ENCODE results near the gene COL4A2. TPM values are rescaled to one million over a fixed set of nuclear protein-coding genes. Genes with fewer than 3 reads are reported as not detected.

Gene COL4A2
- total RNA-seq, 1 experiment from 2014 or later: 74.5 TPM

- H3K4me3 ChIP-seq (ENCODE audit: low read length): no peak overlapping the region
- POLR2A ChIA-PET (ENCODE audit: unreplicated experiment): no interaction called here
- peak overlapping the region; percentile 92 for H3K27ac ChIP-seq (ENCODE audit: low read length)
- intact Hi-C loops (cut with micrococcal nuclease): loop anchor here (2.0 kb wide), 3 partner anchors 37 to 45 kb away; no protein-coding TSS in a partner anchor
- H3K4me2 ChIP-seq (ENCODE audit: low read length): peak overlapping the region; percentile 77
- no peaks in the 10 kb centered on the region for H3K27me3 ChIP-seq (ENCODE audit: low read length)
- no peak for TF ChIP-seq EZH2 (IDR thresholded peaks at IDR 0.05; ENCODE audit: low read length, unreplicated experiment)
- TF ChIP-seq CTCF (conservative IDR thresholded peaks at IDR 0.05; ENCODE audit: low read depth, low read length): no peak
- TF ChIP-seq EZH2phosphoT487 (IDR thresholded peaks at IDR 0.05; ENCODE audit: borderline replicate concordance, low read length): no peak
- CTCF ChIA-PET: no interaction called here
- H3K9me2 ChIP-seq (replicated peaks; ENCODE audit: low read length): no peaks in the 10 kb centered on the region
- no peaks in the 10 kb centered on the region for H3K9me3 ChIP-seq (ENCODE audit: low read length)
- ATAC-seq (no peak), DNase-seq (no peak)
- H2AFZ ChIP-seq (ENCODE audit: low read length): no peak overlapping the region
- peaks cover 4% of the 10 kb centered on the region for H3F3A ChIP-seq (ENCODE audit: low read length, unreplicated experiment)
- no peaks in the 10 kb centered on the region for H3K36me3 ChIP-seq (ENCODE audit: low read depth, low read length)
- H3K79me2 ChIP-seq (ENCODE audit: low read length): peaks cover 61% of the 10 kb centered on the region
- peaks cover 65% of the 10 kb centered on the region for H3K4me1 ChIP-seq (ENCODE audit: insufficient read depth, low read length)
- BruUV-seq (replicated peaks): no TSS peak
- H4K20me1 ChIP-seq (ENCODE audit: low read length): no peaks in the 10 kb centered on the region
- H3K9ac ChIP-seq (ENCODE audit: low read length): peak overlapping the region; percentile 19; the same call in 1 of the 2 replicates
Observed at GRCh38 chr13:110345701-110346100, 38.6 kb downstream of the COL4A2 start.

GRCh38 chr13:110346661-110347067, 39.6 kb downstream of the COL4A2 start:
- Histone ChIP-seq H3F3A (ENCODE audit: low read length, unreplicated experiment) (peaks cover 4% of the 10 kb centered on the region), H2AFZ (ENCODE audit: low read length) (no peak overlapping the region), H3K4me1 (ENCODE audit: insufficient read depth, low read length) (peaks cover 69% of the 10 kb centered on the region), H3K4me2 (ENCODE audit: low read length) (peak overlapping the region; percentile 77), H3K27ac (ENCODE audit: low read length) (peak overlapping the region; percentile 92), H3K9me2 (replicated peaks; ENCODE audit: low read length) (no peaks in the 10 kb centered on the region), H4K20me1 (ENCODE audit: low read length) (no peaks in the 10 kb centered on the region), H3K9me3 (ENCODE audit: low read length) (no peaks in the 10 kb centered on the region), H3K9ac (ENCODE audit: low read length) (peak overlapping the region; percentile 61), H3K36me3 (ENCODE audit: low read depth, low read length) (no peaks in the 10 kb centered on the region), H3K79me2 (ENCODE audit: low read length) (peaks cover 57% of the 10 kb centered on the region), H3K4me3 (ENCODE audit: low read length) (peak overlapping the region; percentile 25; the same call in 1 of the 2 replicates), H3K27me3 (ENCODE audit: low read length) (no peaks in the 10 kb centered on the region)
- BruUV-seq (replicated peaks): no TSS peak
- DNase-seq (peak; percentile 90), ATAC-seq (peak; percentile 62)
- CTCF ChIA-PET: no interaction called here
- POLR2A ChIA-PET (ENCODE audit: unreplicated experiment): interaction anchor here (1.2 kb wide), 1 partner anchor 40 kb away, joined by 3 read pairs; the partner anchor contains the start of genes COL4A1 and COL4A2
- TF ChIP-seq EZH2 (IDR thresholded peaks at IDR 0.05; ENCODE audit: low read length, unreplicated experiment) (no peak), EZH2phosphoT487 (IDR thresholded peaks at IDR 0.05; ENCODE audit: borderline replicate concordance, low read length) (peak; percentile 49; the same call in 1 of the 2 replicates)
- intact Hi-C loops (cut with micrococcal nuclease): loop anchor here (2.0 kb wide), 3 partner anchors 36 to 44 kb away; no protein-coding TSS in a partner anchor

GRCh38 chr13:110347088-110347487, 40.0 kb downstream of the COL4A2 start:
- Histone ChIP-seq H2AFZ (ENCODE audit: low read length) (no peak overlapping the region), H3K9me2 (replicated peaks; ENCODE audit: low read length) (no peaks in the 10 kb centered on the region), H3K9ac (ENCODE audit: low read length) (peak overlapping the region; percentile 61), H3K4me1 (ENCODE audit: insufficient read depth, low read length) (peaks cover 74% of the 10 kb centered on the region), H4K20me1 (ENCODE audit: low read length) (no peaks in the 10 kb centered on the region), H3K4me3 (ENCODE audit: low read length) (peak overlapping the region; percentile 25; the same call in 1 of the 2 replicates), H3K36me3 (ENCODE audit: low read depth, low read length) (no peaks in the 10 kb centered on the region), H3K79me2 (ENCODE audit: low read length) (peaks cover 58% of the 10 kb centered on the region), H3K27me3 (ENCODE audit: low read length) (no peaks in the 10 kb centered on the region), H3K9me3 (ENCODE audit: low read length) (no peaks in the 10 kb centered on the region), H3F3A (ENCODE audit: low read length, unreplicated experiment) (peaks cover 4% of the 10 kb centered on the region), H3K27ac (ENCODE audit: low read length) (peak overlapping the region; percentile 92), H3K4me2 (ENCODE audit: low read length) (peak overlapping the region; percentile 77)
- ChIA-PET CTCF (interaction anchor here (1.5 kb wide), 1 partner anchor 100 kb away, joined by 3 read pairs; no protein-coding TSS in a partner anchor), POLR2A (ENCODE audit: unreplicated experiment) (interaction anchor here (1.2 to 1.4 kb wide), 2 partner anchors 33 to 40 kb away, joined by 3 to 6 read pairs; partner anchors contain the start of genes COL4A1 and COL4A2)
- TSS peak; percentile 66 for BruUV-seq (replicated peaks)
- TF ChIP-seq EZH2phosphoT487 (IDR thresholded peaks at IDR 0.05; ENCODE audit: borderline replicate concordance, low read length): no peak
- TF ChIP-seq EZH2 (IDR thresholded peaks at IDR 0.05; ENCODE audit: low read length, unreplicated experiment): no peak
- TF ChIP-seq CTCF (conservative IDR thresholded peaks at IDR 0.05; ENCODE audit: low read depth, low read length): no peak
- intact Hi-C loops (cut with micrococcal nuclease): loop anchor here (2.0 kb wide), 3 partner anchors 36 to 44 kb away; no protein-coding TSS in a partner anchor
- no peak for ATAC-seq
- no peak for DNase-seq
